ENCODE measurements around the gene MTHFR. TPM values are rescaled to one million over a fixed set of nuclear protein-coding genes. Genes with fewer than 3 reads are reported as not detected.

The MTHFR gene
- total and polyA plus RNA-seq, 2 donors from 2014 or later = 10.6 to 65.5 TPM

- no peak overlapping the region for H3K4me3 ChIP-seq (ENCODE audit: low read length in 3 of 3)
- no peak for TF ChIP-seq CTCF (IDR thresholded peaks at IDR 0.05; ENCODE audit: borderline replicate concordance, extremely low read depth, insufficient read depth)
- H3K9ac ChIP-seq (ENCODE audit: low read length in 3 of 3) = no peak overlapping the region
- FAIRE-seq = no peak
- peak in 1 of 5 donors; percentile 43 for DNase-seq
- H3K9me3 ChIP-seq (ENCODE audit: control insufficient read depth in 2 of 3, insufficient read depth in 1 of 3, low read length in 3 of 3) = no peaks in the 10 kb centered on the region
- H3K27ac ChIP-seq (ENCODE audit: low read depth in 2 of 2, low read length in 2 of 2) = peak overlapping the region in 1 of 2 donors; percentile 41
- no peaks in the 10 kb centered on the region for H3K27me3 ChIP-seq (ENCODE audit: control insufficient read depth, insufficient read depth, low read length)
- peaks cover 0 to 58% (median 15%) of the 10 kb centered on the region in 3 donors for H3K36me3 ChIP-seq (ENCODE audit: control insufficient read depth in 2 of 3, insufficient read depth in 3 of 3, low read length in 3 of 3)
- H3K4me1 ChIP-seq (ENCODE audit: control insufficient read depth in 2 of 3, insufficient read depth in 2 of 3, low read depth in 1 of 3, low read length in 3 of 3) = peaks cover 0 to 32% (median 24%) of the 10 kb centered on the region in 3 donors
- intact Hi-C loops (cut with DNase I) = no loop called here
Measured at GRCh38 chr1:11794446-11795237, 11.1 kb downstream of the MTHFR start.

GRCh38 chr1:11793819-11794218, 11.9 kb downstream of the MTHFR start:
- peaks cover 0 to 39% (median 30%) of the 10 kb centered on the region in 3 donors for H3K4me1 ChIP-seq (ENCODE audit: control insufficient read depth in 2 of 3, insufficient read depth in 2 of 3, low read depth in 1 of 3, low read length in 3 of 3)
- intact Hi-C loops (cut with DNase I) = no loop called here
- H3K27ac ChIP-seq (ENCODE audit: low read depth in 2 of 2, low read length in 2 of 2) = no peak overlapping the region
- H3K36me3 ChIP-seq (ENCODE audit: control insufficient read depth in 2 of 3, insufficient read depth in 3 of 3, low read length in 3 of 3) = peaks cover 0 to 58% (median 11%) of the 10 kb centered on the region in 3 donors
- no peak overlapping the region for H3K4me3 ChIP-seq (ENCODE audit: low read length in 3 of 3)
- H3K27me3 ChIP-seq (ENCODE audit: control insufficient read depth, insufficient read depth, low read length) = no peaks in the 10 kb centered on the region
- no peaks in the 10 kb centered on the region for H3K9me3 ChIP-seq (ENCODE audit: control insufficient read depth in 2 of 3, insufficient read depth in 1 of 3, low read length in 3 of 3)
- DNase-seq (peak in 2 of 5 donors; percentile 27 to 69), FAIRE-seq (no peak)
- no peak overlapping the region for H3K9ac ChIP-seq (ENCODE audit: low read length in 3 of 3)
- no peak for TF ChIP-seq CTCF (IDR thresholded peaks at IDR 0.05; ENCODE audit: borderline replicate concordance, extremely low read depth, insufficient read depth)

- no peaks in the 10 kb centered on the region for H3K27me3 ChIP-seq (ENCODE audit: control insufficient read depth, insufficient read depth, low read length)
- H3K27ac ChIP-seq (ENCODE audit: low read depth in 2 of 2, low read length in 2 of 2) = peak overlapping the region; percentile 90 to 97
- FAIRE-seq = no peak
- H3K4me1 ChIP-seq (ENCODE audit: control insufficient read depth in 2 of 3, insufficient read depth in 2 of 3, low read depth in 1 of 3, low read length in 3 of 3) = peaks cover 3 to 51% (median 39%) of the 10 kb centered on the region in 3 donors
- DNase-seq = peak in 2 of 5 donors; percentile 23 to 63
- TF ChIP-seq CTCF (IDR thresholded peaks at IDR 0.05; ENCODE audit: borderline replicate concordance, extremely low read depth, insufficient read depth) = no peak
- H3K9me3 ChIP-seq (ENCODE audit: control insufficient read depth in 2 of 3, insufficient read depth in 1 of 3, low read length in 3 of 3) = no peaks in the 10 kb centered on the region
- peaks cover 0 to 58% (median 10%) of the 10 kb centered on the region in 3 donors for H3K36me3 ChIP-seq (ENCODE audit: control insufficient read depth in 2 of 3, insufficient read depth in 3 of 3, low read length in 3 of 3)
- H3K9ac ChIP-seq (ENCODE audit: low read length in 3 of 3) = no peak overlapping the region
- intact Hi-C loops (cut with DNase I) = no loop called here
- no peak overlapping the region for H3K4me3 ChIP-seq (ENCODE audit: low read length in 3 of 3)
Measured at GRCh38 chr1:11792106-11792505, 13.7 kb downstream of the MTHFR start.

All from kidney (tissue), 14 donors.